Endothelial cell of umbilical vein (primary cell): Measurements from ENCODE around the gene SCYGR7. TPM values are rescaled to one million over a fixed set of nuclear protein-coding genes. Genes with fewer than 3 reads are reported as not detected.

Experiments
- BruUV-seq: library from RNA; stranded (reverse); fragments of 400-500 nt; replicated peaks from 2 replicates; lab custom pipeline; 2021; lab: Mats Ljungman, UMichigan
- CTCF ChIA-PET: fragments of 300-600, 350-600 bp; sonication (Branson Sonifier 250); formaldehyde crosslinking; loops from one replicate; lab custom pipeline; 2021; ENCODE audit warnings: antibody characterized with exemption, inconsistent platforms; lab: Charles Lee
- POLR2A ChIA-PET: fragments of 300-600, 350-600 bp; sonication (Branson Sonifier 250); formaldehyde crosslinking; loops from one replicate; lab custom pipeline; 2021; ENCODE audit warnings: antibody characterized with exemption, inconsistent platforms; lab: Charles Lee
- DNase-seq: peaks from one replicate; pipeline ENCODE4 v3.0.0-alpha.2; 2011; ENCODE audit warnings: low read depth, low spot score
- FAIRE-seq: peaks from 2 replicates; lab custom pipeline; 2011; peaks lifted over from hg19 to GRCh38; lab: Jason Lieb, UNC
- H2AFZ ChIP-seq: 2 replicates; pipeline ENCODE4 v1.6.0; 2012; ENCODE audit warnings: low read depth, low read length, control low read depth, inconsistent platforms
- H3K27ac ChIP-seq: 2 replicates; pipeline ENCODE4 v1.5.1; 2011; ENCODE audit warnings: low read depth, mild to moderate bottlenecking, control low read depth, low read length, moderate library complexity; ENCODE audit not compliant: insufficient read depth
- H3K27me3 ChIP-seq, 2 experiments: 2 replicates each; pipeline versions ENCODE4 v1.6.0 to v1.6.1; 2011; ENCODE audit warnings: low read length in 2 of 2, mixed read lengths in 1 of 2; ENCODE audit not compliant: control insufficient read depth in 2 of 2, insufficient read depth in 2 of 2
- H3K36me3 ChIP-seq, 2 experiments: 2 replicates in 1 of 2; 3 replicates in 1 of 2; pipeline ENCODE4 v1.5.1; 2011; ENCODE audit warnings: low read length in 2 of 2, mild to moderate bottlenecking in 1 of 2, moderate library complexity in 1 of 2; ENCODE audit not compliant: control insufficient read depth in 2 of 2, insufficient read depth in 2 of 2; ENCODE audit errors: extremely low read depth in 1 of 2
- H3K4me1 ChIP-seq: 3 replicates; pipeline ENCODE4 v1.5.1; 2011; ENCODE audit warnings: mild to moderate bottlenecking, low read length; ENCODE audit not compliant: control insufficient read depth, insufficient read depth; ENCODE audit errors: extremely low read depth
- H3K4me2 ChIP-seq: 2 replicates; pipeline ENCODE4 v1.6.1; 2011; ENCODE audit warnings: low read length, control low read depth, mixed read lengths; ENCODE audit not compliant: insufficient read depth
- H3K4me3 ChIP-seq, 3 experiments: fragments of 200-600 bp in 1 of 3; sonication (generic), shearing (Covaris generic) in 1 of 3; replicated peaks in 1 of 3; 2 replicates each; pipeline ENCODE4 v1.5.1; 2011 to 2016; ENCODE audit warnings: control low read depth in 3 of 3, low read length in 3 of 3, mild to moderate bottlenecking in 2 of 3, inconsistent platforms in 1 of 3, low read depth in 1 of 3, moderate library complexity in 1 of 3; ENCODE audit not compliant: insufficient read depth in 1 of 3
- H3K79me2 ChIP-seq: 2 replicates; pipeline ENCODE4 v1.6.0; 2012; ENCODE audit warnings: low read length, inconsistent platforms; ENCODE audit not compliant: control insufficient read depth, insufficient read depth
- H3K9ac ChIP-seq: replicated peaks from 2 replicates; pipeline ENCODE3; 2011; ENCODE audit warnings: low read length, control low read depth; ENCODE audit not compliant: insufficient read depth; ENCODE audit errors: extremely low read depth
- H3K9me1 ChIP-seq: replicated peaks from 3 replicates; pipeline ENCODE4 v1.6.0; 2011; ENCODE audit warnings: mild to moderate bottlenecking, low read length; ENCODE audit not compliant: control insufficient read depth, insufficient read depth; ENCODE audit errors: extremely low read depth
- H3K9me3 ChIP-seq: replicated peaks from 2 replicates; pipeline ENCODE4 v1.5.1; 2012; ENCODE audit warnings: low read length, inconsistent platforms; ENCODE audit not compliant: control insufficient read depth, insufficient read depth
- H4K20me1 ChIP-seq: replicated peaks from 2 replicates; pipeline ENCODE3; 2011; ENCODE audit warnings: mild to moderate bottlenecking, low read length; ENCODE audit not compliant: control insufficient read depth, insufficient read depth; ENCODE audit errors: extremely low read depth
- CTCF ChIP-seq, 2 donors: IDR thresholded peaks; 1 replicate in 1 of 2; 2 replicates in 1 of 2; pipeline ENCODE4 v1.5.1; 2011; ENCODE audit warnings: low read length in 2 of 2, mild to moderate bottlenecking in 2 of 2, moderate library complexity in 2 of 2, control low read depth in 1 of 2, inconsistent platforms in 1 of 2, low read depth in 1 of 2; ENCODE audit not compliant: insufficient read depth in 1 of 2; ENCODE audit errors: extremely low read depth in 1 of 2
- EZH2 ChIP-seq: IDR thresholded peaks from 2 replicates; pipeline ENCODE4 v1.6.1; 2012; ENCODE audit warnings: borderline replicate concordance, low read depth, mild to moderate bottlenecking, moderate library complexity, low read length, inconsistent platforms; ENCODE audit not compliant: severe bottlenecking
- GATA2 ChIP-seq: IDR thresholded peaks from 2 replicates; pipeline ENCODE4 v1.7.0; 2011; ENCODE audit warnings: low read depth, mild to moderate bottlenecking, moderate library complexity, mixed read lengths, low read length; ENCODE audit not compliant: insufficient read length, insufficient read depth
- JUN ChIP-seq: IDR thresholded peaks from 2 replicates; pipeline ENCODE4 v1.6.1; 2011; ENCODE audit warnings: borderline replicate concordance, low read depth; ENCODE audit not compliant: insufficient read length, insufficient read depth
- MAX ChIP-seq: IDR thresholded peaks from 2 replicates; pipeline ENCODE4 v1.6.1; 2011; ENCODE audit not compliant: insufficient read depth, insufficient read length
- POLR2AphosphoS5 ChIP-seq: IDR thresholded peaks from 2 replicates; pipeline ENCODE4 v1.6.1; 2012; ENCODE audit warnings: low read depth, mild to moderate bottlenecking, control low read depth, low read length, moderate library complexity; ENCODE audit not compliant: insufficient read depth
- dilution Hi-C: fragments of 300-500 bp; cut with MboI; formaldehyde crosslinking; loops from one replicate; pipeline ENCODE4 v1.15.0; 2019; ENCODE audit warnings: low sequenced_read_pairs; ENCODE audit not compliant: extremely low pct_ligation_motif_present
- intact Hi-C: fragments of 100-400 bp; cut with micrococcal nuclease; formaldehyde crosslinking; loops from one replicate; pipeline ENCODE4 v1.10.0; 2022
- polyA plus RNA-seq, 4 experiments: library from polyadenylated mRNA; depleted of rRNA in 3 of 4; stranded (reverse) in 3 of 4; unstranded in 1 of 4; fragments of >200 nt; gene quantifications; 2 replicates each; pipeline versions ENCODE4 v1.2.1 to v1.2.3, GENCODE V29; 2011 to 2012; ENCODE audit warnings: missing spikeins in 1 of 4
- total RNA-seq: library from RNA; stranded (reverse); gene quantifications from 2 replicates; pipeline ENCODE4 v1.2.3, GENCODE V29; 2021

The SCYGR7 gene
- total and polyA plus RNA-seq, 2 donors (not counting 3 experiments of a cell fraction or from before 2014, with no cell fraction given) = not detected

- Histone ChIP-seq H3K36me3 (no peaks in the 10 kb centered on the region), H3K4me2 (no peak overlapping the region), H3K9me3 (no peaks in the 10 kb centered on the region), H2AFZ (no peak overlapping the region), H3K4me1 (no peaks in the 10 kb centered on the region), H3K9me1 (no peaks in the 10 kb centered on the region), H3K4me3 (no peak overlapping the region), H3K27me3 (no peaks in the 10 kb centered on the region), H4K20me1 (no peaks in the 10 kb centered on the region), H3K79me2 (no peaks in the 10 kb centered on the region), H3K27ac (no peak overlapping the region), H3K9ac (no peak overlapping the region)
- BruUV-seq = no TSS peak
- intact Hi-C loops = no loop called here
- no peak for FAIRE-seq
- dilution Hi-C loops = no loop called here
- ChIA-PET CTCF (no interaction called here), POLR2A (no interaction called here)
- DNase-seq = no peak
- TF ChIP-seq POLR2AphosphoS5 = no peak
- no peak for TF ChIP-seq EZH2
- no peak for TF ChIP-seq JUN
- no peak for TF ChIP-seq MAX
- TF ChIP-seq CTCF (IDR thresholded peaks at IDR 0.05; ENCODE audit: extremely low read depth in 1 of 2, insufficient read depth in 1 of 2, low read depth in 1 of 2, low read length in 2 of 2) = no peak
- no peak for TF ChIP-seq GATA2
Observed at GRCh38 chr2:227701556-227701955, 26.6 kb upstream of the SCYGR7 start.
